IMR-90 (cell line): ENCODE data around the gene RUFY1. TPM values are rescaled to one million over a fixed set of nuclear protein-coding genes. Genes with fewer than 3 reads are reported as not detected.
"Not testable (repeated sequence)": the region's sequence is repeated elsewhere in the genome, so short reads cannot be mapped to it uniquely, and the experiment has no call there.

ENCODE experiments used
- ATAC-seq: fragments of 200-7000 bp; cut with Tn5 transposase; 2 replicates; pipeline ENCODE4 v1.9.1; 2020; ENCODE audit warnings: low read depth, mild to moderate bottlenecking, moderate library complexity
- BruUV-seq: library from RNA; stranded (reverse); fragments of 400-500 nt; replicated peaks from 2 replicates; lab custom pipeline; 2021; lab: Mats Ljungman, UMichigan
- CTCF ChIA-PET: fragments of 300-600 bp; formaldehyde crosslinking; extraction: SDS; loops from one replicate; lab custom pipeline; 2021; ENCODE audit warnings: antibody characterized with exemption; lab: Yijun Ruan, JAX
- POLR2A ChIA-PET: fragments of 300-600 bp; sonication (Branson Sonifier 250); formaldehyde crosslinking; loops from one replicate; lab custom pipeline; 2022; ENCODE audit warnings: antibody characterized with exemption; ENCODE audit not compliant: unreplicated experiment; lab: Charles Lee
- DNase-seq: peaks from one replicate; pipeline ENCODE4 v3.0.0; 2013
- H2AFZ ChIP-seq: replicated peaks from 2 replicates; pipeline ENCODE3; 2013; ENCODE audit warnings: low read length, mild to moderate bottlenecking; ENCODE audit not compliant: poor library complexity
- H2AK5ac ChIP-seq: 2 replicates; pipeline ENCODE4 v1.6.1; 2013; ENCODE audit warnings: low read depth, low read length, inconsistent platforms
- H2AK9ac ChIP-seq: replicated peaks from 2 replicates; pipeline ENCODE3; 2013; ENCODE audit warnings: mild to moderate bottlenecking, low read depth, low read length, moderate library complexity; ENCODE audit not compliant: poor library complexity
- H2BK120ac ChIP-seq: 2 replicates; pipeline ENCODE4 v1.6.1; 2013; ENCODE audit warnings: low read depth, low read length, inconsistent platforms
- H2BK15ac ChIP-seq: 3 replicates; pipeline ENCODE4 v1.6.1; 2013; ENCODE audit warnings: low read depth, low read length, inconsistent platforms
- H2BK20ac ChIP-seq: 2 replicates; pipeline ENCODE4 v1.6.1; 2013; ENCODE audit warnings: low read depth, mild to moderate bottlenecking, inconsistent platforms, low read length, moderate library complexity
- H2BK5ac ChIP-seq: 2 replicates; pipeline ENCODE4 v1.6.1; 2013; ENCODE audit warnings: mild to moderate bottlenecking, low read depth, low read length, inconsistent platforms; ENCODE audit not compliant: poor library complexity, severe bottlenecking
- H3K14ac ChIP-seq: replicated peaks from 2 replicates; pipeline ENCODE4 v1.6.1; 2013; ENCODE audit warnings: low read depth, low read length, inconsistent platforms
- H3K18ac ChIP-seq: 2 replicates; pipeline ENCODE4 v1.6.1; 2013; ENCODE audit warnings: low read depth, low read length, control low read depth
- H3K23ac ChIP-seq: 2 replicates; pipeline ENCODE4 v1.6.1; 2013; ENCODE audit warnings: low read depth, low read length, inconsistent platforms
- H3K27ac ChIP-seq: 2 replicates; pipeline ENCODE4 v1.5.1; 2013; ENCODE audit warnings: mild to moderate bottlenecking, control low read depth, low read length; ENCODE audit not compliant: insufficient read depth
- H3K27me3 ChIP-seq: 2 replicates; pipeline ENCODE4 v1.6.1; 2013; ENCODE audit warnings: low read length; ENCODE audit not compliant: control insufficient read depth, insufficient read depth
- H3K36me3 ChIP-seq: 2 replicates; pipeline ENCODE4 v1.6.1; 2013; ENCODE audit warnings: low read length, mixed read lengths; ENCODE audit not compliant: control insufficient read depth, insufficient read depth
- H3K4ac ChIP-seq: 2 replicates; pipeline ENCODE4 v1.6.1; 2013; ENCODE audit warnings: low read depth, low read length, inconsistent platforms
- H3K4me1 ChIP-seq: 2 replicates; pipeline ENCODE4 v1.6.1; 2013; ENCODE audit warnings: low read length, mixed read lengths; ENCODE audit not compliant: control insufficient read depth, insufficient read depth
- H3K4me2 ChIP-seq: 2 replicates; pipeline ENCODE4 v1.6.1; 2013; ENCODE audit warnings: low read depth, mild to moderate bottlenecking, control low read depth, low read length, moderate library complexity
- H3K4me3 ChIP-seq: 2 replicates; pipeline ENCODE4 v1.5.1; 2013; ENCODE audit warnings: low read depth, mild to moderate bottlenecking, control low read depth, low read length, moderate library complexity; ENCODE audit not compliant: insufficient read depth
- H3K56ac ChIP-seq: 2 replicates; pipeline ENCODE4 v1.6.1; 2013; ENCODE audit warnings: low read length, inconsistent platforms; ENCODE audit not compliant: insufficient read depth; ENCODE audit errors: extremely low read depth
- H3K79me1 ChIP-seq, 2 experiments: 2 replicates each; pipeline ENCODE4 v1.6.1; 2013; ENCODE audit warnings: low read length in 2 of 2, inconsistent platforms in 1 of 2, low read depth in 1 of 2
- H3K9ac ChIP-seq: 2 replicates; pipeline ENCODE4 v1.6.1; 2013; ENCODE audit warnings: low read depth, low read length, control low read depth
- H3K9me1 ChIP-seq: 2 replicates; pipeline ENCODE4 v1.6.1; 2013; ENCODE audit warnings: low read length, inconsistent platforms; ENCODE audit not compliant: insufficient read depth
- H3K9me3 ChIP-seq: 2 replicates; pipeline ENCODE4 v1.6.1; 2013; ENCODE audit warnings: low read length; ENCODE audit not compliant: control insufficient read depth, insufficient read depth
- H4K20me1 ChIP-seq: 2 replicates; pipeline ENCODE4 v1.6.1; 2013; ENCODE audit warnings: low read length, inconsistent platforms; ENCODE audit not compliant: insufficient read depth
- H4K5ac ChIP-seq: 2 replicates; pipeline ENCODE4 v1.6.1; 2013; ENCODE audit warnings: mild to moderate bottlenecking, low read depth, low read length, control low read depth
- H4K8ac ChIP-seq, 2 experiments: 2 replicates each; pipeline ENCODE4 v1.6.1; 2013; ENCODE audit warnings: low read depth in 2 of 2, low read length in 2 of 2, control low read depth in 1 of 2, inconsistent platforms in 1 of 2
- H4K91ac ChIP-seq: 2 replicates; pipeline ENCODE4 v1.6.1; 2013; ENCODE audit warnings: low read depth, low read length, inconsistent platforms; ENCODE audit not compliant: insufficient read depth
- WGBS, 2 experiments: methylation state at CpG; one replicate each; pipeline versions ENCODE4 v1.1.5 to v1.1.7; 2013; ENCODE audit warnings: missing lambda C conversion rate in 2 of 2; ENCODE audit not compliant: insufficient read length in 1 of 2; ENCODE audit errors: extremely low coverage in 2 of 2; 5-methylcytosine and 5-hydroxymethylcytosine counted together
- dilution Hi-C: fragments of 300-500 bp; cut with HindIII; formaldehyde crosslinking; loops from one replicate; pipeline ENCODE4 v1.14.3; 2018; ENCODE audit warnings: low sequenced_read_pairs; ENCODE audit not compliant: unreplicated experiment
- in situ Hi-C: fragments of 300-500 bp; cut with MboI; formaldehyde crosslinking; loops from 3 replicates; pipeline ENCODE4 v1.14.3; 2019; ENCODE audit warnings: low sequenced_read_pairs, inconsistent platforms, mixed read lengths
- intact Hi-C: fragments of 100-400 bp; cut with micrococcal nuclease; formaldehyde crosslinking; loops from 2 replicates; pipeline ENCODE4 v1.10.0; 2022
- polyA plus RNA-seq, 3 experiments: library from polyadenylated mRNA; depleted of rRNA; stranded (reverse); fragments of >200 nt; gene quantifications; 2 replicates each; pipeline ENCODE4 v1.2.3, GENCODE V29; 2012; ENCODE audit warnings: low replicate concordance in 1 of 3
- total RNA-seq: library from RNA; depleted of rRNA; stranded (reverse); fragments of >200 nt; gene quantifications from 2 replicates; pipeline ENCODE4 v1.2.3, GENCODE V29; 2012

RUFY1 gene
- total and polyA plus RNA-seq, 2 of the 4 experiments (the other 2 are of a cell fraction): 19.5 to 21.8 TPM

GRCh38 chr5:179639296-179639695 lies 88.9 kb downstream of the RUFY1 start:
- H4K5ac ChIP-seq, H2AK9ac ChIP-seq, H4K8ac ChIP-seq, H3K79me1 ChIP-seq, H3K18ac ChIP-seq, H2BK15ac ChIP-seq, H3K27ac ChIP-seq, H3K23ac ChIP-seq, H3K4me1 ChIP-seq, intact Hi-C loops, BruUV-seq, H4K20me1 ChIP-seq, H3K27me3 ChIP-seq, H2BK5ac ChIP-seq, H3K4me3 ChIP-seq, H2AFZ ChIP-seq, ATAC-seq, H3K9me3 ChIP-seq, DNase-seq, H2AK5ac ChIP-seq, H3K56ac ChIP-seq, H3K14ac ChIP-seq, CTCF ChIA-PET, H2BK120ac ChIP-seq, H3K4ac ChIP-seq, H3K9ac ChIP-seq, POLR2A ChIA-PET, in situ Hi-C loops, H2BK20ac ChIP-seq, H3K4me2 ChIP-seq, H3K36me3 ChIP-seq, H3K9me1 ChIP-seq, dilution Hi-C loops, H4K91ac ChIP-seq: not testable (repeated sequence)
- WGBS, 2 experiments: 89% methylated on average over 7 of the region's 11 CpGs; no CpG with 5 or more reads in 1 of the 2 experiments

- ATAC-seq: peak; percentile 21; the same call in 1 of the 2 replicates
- H2AK5ac ChIP-seq, POLR2A ChIA-PET: not testable (repeated sequence)
These were observed 91.4 kb downstream of the RUFY1 start for GRCh38 chr5:179641745-179642144.

More at GRCh38 chr5:179641745-179642144, 91.4 kb downstream of the RUFY1 start:
- H3K36me3 ChIP-seq, H3K18ac ChIP-seq, BruUV-seq, H4K8ac ChIP-seq, H3K56ac ChIP-seq, H2AFZ ChIP-seq, H3K79me1 ChIP-seq, H3K23ac ChIP-seq, H4K5ac ChIP-seq, H3K9ac ChIP-seq, H2BK5ac ChIP-seq, H2AK9ac ChIP-seq, H2BK120ac ChIP-seq, H3K4me3 ChIP-seq, H4K20me1 ChIP-seq, CTCF ChIA-PET, H3K4ac ChIP-seq, H3K27ac ChIP-seq, in situ Hi-C loops, H2BK20ac ChIP-seq, H3K4me2 ChIP-seq, H3K9me3 ChIP-seq, dilution Hi-C loops, H2BK15ac ChIP-seq, H3K9me1 ChIP-seq, H3K4me1 ChIP-seq, DNase-seq, H4K91ac ChIP-seq, H3K14ac ChIP-seq: not testable (repeated sequence)
- intact Hi-C loops: loop anchor here (5.0 kb wide), 1 partner anchor 114 kb away; no protein-coding TSS in a partner anchor
- peaks cover 13% of the 10 kb centered on the region for H3K27me3 ChIP-seq
- WGBS, 2 experiments: no CpG with 5 or more reads among the region's 4 CpGs
